Pancreas (tissue), 10 donors: Measurements from ENCODE around the gene HMCN1. TPM values are rescaled to one million over a fixed set of nuclear protein-coding genes. Genes with fewer than 3 reads are reported as not detected.

ENCODE experiments used
- ATAC-seq, 4 donors: fragments of 200-7000 bp; cut with Tn5 transposase; one replicate each; pipeline versions ENCODE4 v1.8.0 to v1.9.1; 2020; ENCODE audit warnings: mild to moderate bottlenecking in 4 of 4, moderate library complexity in 4 of 4
- DNase-seq, 6 donors: peaks; one replicate each; pipeline ENCODE4 v3.0.0-alpha.2; 2020
- FAIRE-seq: peaks from 2 replicates; lab custom pipeline; 2012; peaks lifted over from hg19 to GRCh38; lab: Jason Lieb, UNC
- H3K27ac ChIP-seq, 4 donors: fragments of 200-600 bp; sonication (generic); 1 replicate in 3 of 4; 2 replicates in 1 of 4; pipeline versions ENCODE4 v1.5.0 to v1.8.0; 2020
- H3K27me3 ChIP-seq, 4 donors: fragments of 200-600 bp; one replicate each; pipeline ENCODE4 v1.8.0; 2021
- H3K36me3 ChIP-seq, 3 donors: fragments of 200-600 bp; sonication (generic) in 1 of 3; one replicate each; pipeline versions ENCODE4 v1.5.0 to v1.8.0; 2020 to 2021
- H3K4me1 ChIP-seq, 3 donors: fragments of 200-600 bp; one replicate each; pipeline ENCODE4 v1.8.0; 2021
- H3K4me3 ChIP-seq, 4 donors: fragments of 200-600 bp; sonication (generic) in 2 of 4; one replicate each; pipeline versions ENCODE4 v1.5.0 to v1.8.0; 2020 to 2021
- H3K9me3 ChIP-seq, 4 donors: fragments of 200-600 bp; one replicate each; pipeline ENCODE4 v1.8.0; 2021
- CTCF ChIP-seq, 4 donors: fragments of 200-600 bp; sonication (generic) in 3 of 4; IDR thresholded peaks; one replicate each; pipeline versions ENCODE4 v1.5.0 to v1.8.0; 2021; ENCODE audit warnings: antibody characterized with exemption in 4 of 4
- WGBS, 2 donors: extraction: QIAGEN DNeasy Blood & Tissue Kit; methylation state at CpG; one replicate each; pipeline ENCODE4 v1.1.7; 2013; 5-methylcytosine and 5-hydroxymethylcytosine counted together
- intact Hi-C, 3 donors: fragments of 100-400 bp; cut with DNase I; formaldehyde crosslinking; loops; one replicate each; pipeline versions ENCODE4 v1.11.1 to v1.14.2; 2022
- polyA plus RNA-seq, 2 donors: library from polyadenylated mRNA; stranded (reverse); fragments of 200-250 nt; gene quantifications; one replicate each; pipeline ENCODE4 v1.2.3, GENCODE V29; 2013
- total RNA-seq, 6 donors: library from RNA; stranded (reverse); fragmentation: NEBNext Ultra II Directional in 4 of 6; extraction: Animal tissue kit (Norgen Biotek cat#: 25700) in 4 of 6; gene quantifications; one replicate each; pipeline versions ENCODE4 v1.2.1 to v1.2.4, GENCODE V29; 2021 to 2023
- donor health status: healthy with polysubstance abuse.
- donor health status: DM: no; HTN: no; CAD: no; lungs with moderate emphysema.
- donor health status: DM: no; HTN: no; CAD: no.
- donor health status: control.
- donor health status: control.
- donor health status: Bipolar disorder and iron deficiency.
- donor health status: DM: yes; HTN: yes; CAD: no.
- donor health status: DM: no; HTN: no; CAD: no.
- donor health status: DM: no; HTN: no; CAD: no.
- donor health status: DM: yes; HTN: yes; CAD: no.

Gene HMCN1
- total and polyA plus RNA-seq, 8 donors: 0.19 to 4.8 (median 0.60) TPM

DNA sequence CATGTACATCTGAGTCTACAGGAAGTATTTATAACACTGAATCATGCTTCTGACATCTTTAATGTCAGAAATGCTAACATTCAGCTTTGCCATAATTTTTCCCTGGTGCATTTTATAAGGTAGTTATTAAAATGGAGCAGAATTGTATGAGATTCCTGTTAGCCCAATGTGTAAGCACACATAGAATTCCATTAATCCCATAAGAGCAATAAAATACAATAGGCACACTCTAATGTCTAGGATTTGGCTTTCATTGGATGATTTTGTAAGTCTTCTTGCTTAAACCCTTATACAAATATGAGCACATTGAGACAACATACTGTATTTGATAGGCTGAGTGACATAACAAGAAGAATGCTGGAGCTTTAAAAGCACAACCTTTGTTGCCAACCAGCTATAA, 256.4 kb downstream of the HMCN1 start:
- no peak for FAIRE-seq
- DNase-seq: no peak
- Histone ChIP-seq H3K27ac (no peak overlapping the region), H3K36me3 (no peaks in the 10 kb centered on the region), H3K4me1 (no peaks in the 10 kb centered on the region), H3K4me3 (no peak overlapping the region), H3K27me3 (no peaks in the 10 kb centered on the region), H3K9me3 (no peaks in the 10 kb centered on the region)
- ATAC-seq: no peak
- no peak for TF ChIP-seq CTCF (IDR thresholded peaks at IDR 0.05)
- intact Hi-C loops: no loop called here

GRCh38 chr1:185991266-185991665, 257.1 kb downstream of the HMCN1 start:
- FAIRE-seq: no peak

DNA sequence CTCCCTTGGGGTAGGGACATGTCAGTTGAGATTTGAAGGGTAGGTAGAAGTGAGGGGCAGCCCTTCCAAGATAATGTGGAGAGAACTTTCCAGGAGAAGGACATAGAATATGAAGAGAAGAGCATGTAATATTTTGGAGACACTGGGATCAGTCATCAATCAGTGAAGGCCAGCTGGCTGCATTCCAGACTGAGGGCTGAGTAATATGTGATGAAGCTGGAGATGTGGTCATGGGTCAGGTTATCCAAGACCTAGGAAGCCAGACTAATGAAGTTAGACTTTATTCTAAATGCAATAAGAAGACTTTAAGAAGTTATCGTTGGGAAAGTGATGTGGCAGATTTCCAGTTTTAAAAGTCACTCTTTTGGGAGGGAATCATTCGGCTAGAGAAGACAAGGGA, 262.0 kb downstream of the HMCN1 start:
- ATAC-seq (no peak), FAIRE-seq (no peak), DNase-seq (peak in 2 of 6 donors; percentile 11 to 21)
- H3K4me1 ChIP-seq: no peaks in the 10 kb centered on the region
- no peak for TF ChIP-seq CTCF (IDR thresholded peaks at IDR 0.05)
- WGBS, 2 donors: 68 to 76% methylated on average over 2 of the region's 2 CpGs
- no peaks in the 10 kb centered on the region for H3K9me3 ChIP-seq
- no peak overlapping the region for H3K4me3 ChIP-seq
- H3K36me3 ChIP-seq: no peaks in the 10 kb centered on the region
- no peaks in the 10 kb centered on the region for H3K27me3 ChIP-seq
- intact Hi-C loops: no loop called here
- no peak overlapping the region for H3K27ac ChIP-seq

More at GRCh38 chr1:185991266-185991665, 257.1 kb downstream of the HMCN1 start:
- TF ChIP-seq CTCF (IDR thresholded peaks at IDR 0.05): no peak
- DNase-seq: no peak
- Histone ChIP-seq H3K27ac (no peak overlapping the region), H3K36me3 (no peaks in the 10 kb centered on the region), H3K27me3 (no peaks in the 10 kb centered on the region), H3K9me3 (no peaks in the 10 kb centered on the region), H3K4me3 (no peak overlapping the region), H3K4me1 (no peaks in the 10 kb centered on the region)
- 70 to 81% methylated on average over 2 of the region's 2 CpGs for WGBS, 2 donors
- intact Hi-C loops: no loop called here
- ATAC-seq: no peak

DNA sequence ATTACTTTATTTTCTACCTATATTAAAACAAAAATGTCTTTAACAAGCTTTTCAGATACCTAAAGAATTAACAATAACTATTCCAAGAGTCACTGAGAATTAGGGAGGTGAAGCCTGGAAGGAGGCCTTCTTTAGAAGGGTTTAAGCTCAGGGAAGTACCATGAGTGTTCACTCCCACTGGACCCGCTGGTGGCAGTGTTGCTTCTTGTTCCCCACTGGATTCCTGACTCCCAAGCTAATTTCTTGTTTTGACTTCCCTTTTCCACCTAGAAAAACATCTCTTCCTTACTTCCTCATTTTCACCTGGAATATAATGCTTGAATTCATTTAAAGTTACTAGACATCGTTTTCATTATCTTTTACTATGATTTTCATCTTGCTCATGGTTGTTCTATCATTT, 264.2 kb downstream of the HMCN1 start:
- H3K27me3 ChIP-seq: no peaks in the 10 kb centered on the region
- TF ChIP-seq CTCF (IDR thresholded peaks at IDR 0.05): no peak
- DNase-seq: no peak
- intact Hi-C loops: no loop called here
- no peaks in the 10 kb centered on the region for H3K4me1 ChIP-seq
- H3K36me3 ChIP-seq: no peaks in the 10 kb centered on the region
- WGBS, 2 donors: 73 to 76% methylated on average over 2 of the region's 2 CpGs
- H3K4me3 ChIP-seq: no peak overlapping the region
- H3K27ac ChIP-seq: no peak overlapping the region
- FAIRE-seq: no peak
- no peaks in the 10 kb centered on the region for H3K9me3 ChIP-seq
- no peak for ATAC-seq

DNA sequence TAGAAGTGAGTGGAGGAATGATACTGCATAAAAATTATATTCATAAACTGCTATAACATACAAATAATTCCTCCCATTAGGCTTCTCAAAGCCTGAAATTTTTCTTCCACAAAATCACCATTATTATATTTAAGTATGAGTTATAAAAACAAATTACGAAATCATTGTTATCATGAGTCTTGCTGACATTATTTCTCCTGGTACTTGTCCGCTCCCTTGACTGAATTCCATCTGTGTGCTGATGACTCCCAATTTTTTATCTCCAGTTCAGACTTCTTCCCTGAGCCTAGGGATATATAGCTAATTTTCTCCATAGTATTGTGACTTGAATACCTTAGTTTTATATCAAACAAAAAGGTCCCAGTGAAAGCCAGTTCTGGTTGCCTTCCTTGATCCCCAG, 268.2 kb downstream of the HMCN1 start:
- no peak for TF ChIP-seq CTCF (IDR thresholded peaks at IDR 0.05)
- H3K27ac ChIP-seq: no peak overlapping the region
- H3K4me1 ChIP-seq: no peaks in the 10 kb centered on the region
- ATAC-seq: no peak
- no peak for DNase-seq
- no peak overlapping the region for H3K4me3 ChIP-seq
- WGBS, 2 donors: 73 to 76% methylated on average over 2 of the region's 2 CpGs
- FAIRE-seq: no peak
- intact Hi-C loops: no loop called here
- H3K9me3 ChIP-seq: no peaks in the 10 kb centered on the region
- H3K36me3 ChIP-seq: no peaks in the 10 kb centered on the region
- no peaks in the 10 kb centered on the region for H3K27me3 ChIP-seq
